ENCODE measurements around the gene TMEM176A. TPM values are rescaled to one million over a fixed set of nuclear protein-coding genes. Genes with fewer than 3 reads are reported as not detected.
"Not testable (repeated sequence)": the region's sequence is repeated elsewhere in the genome, so short reads cannot be mapped to it uniquely, and the experiment has no call there.

TMEM176A gene
- polyA plus RNA-seq, 1 donor from 2014 or later: not detected

- no peak overlapping the region for H3K4me3 ChIP-seq (ENCODE audit: low read length)
- TF ChIP-seq POLR2AphosphoS5 (IDR thresholded peaks at IDR 0.05) (no peak), MXI1 (conservative IDR thresholded peaks at IDR 0.05; ENCODE audit: poor library complexity, severe bottlenecking) (no peak), TAF1 (IDR thresholded peaks at IDR 0.05; ENCODE audit: low read depth) (no peak), EZH2 (IDR thresholded peaks at IDR 0.05; ENCODE audit: borderline replicate concordance, insufficient read depth, low read length, poor library complexity, severe bottlenecking) (no peak), EP300 (conservative IDR thresholded peaks at IDR 0.05; ENCODE audit: poor library complexity, severe bottlenecking) (no peak), REST (IDR thresholded peaks at IDR 0.05; ENCODE audit: borderline replicate concordance) (no peak), RAD21 (conservative IDR thresholded peaks at IDR 0.05) (no peak), CTCF (IDR thresholded peaks at IDR 0.05; ENCODE audit: poor library complexity, severe bottlenecking) (no peak), SMC3 (conservative IDR thresholded peaks at IDR 0.05; ENCODE audit: poor library complexity) (no peak)
- no peaks in the 10 kb centered on the region for H3K9me2 ChIP-seq (ENCODE audit: insufficient read depth, low read length)
- no peaks in the 10 kb centered on the region for H3K36me3 ChIP-seq (ENCODE audit: insufficient read depth, low read length)
- no peak overlapping the region for H3K27ac ChIP-seq (ENCODE audit: low read length)
- no peak overlapping the region for H2AFZ ChIP-seq (ENCODE audit: low read depth, low read length)
- no peaks in the 10 kb centered on the region for H3K79me2 ChIP-seq (replicated peaks; ENCODE audit: insufficient read depth, low read length)
- no peak overlapping the region for H3K9ac ChIP-seq (ENCODE audit: low read length)
- H4K20me1 ChIP-seq (ENCODE audit: insufficient read depth): no peaks in the 10 kb centered on the region
- no peaks in the 10 kb centered on the region for H3F3A ChIP-seq (ENCODE audit: insufficient read depth, low read length, poor library complexity, severe bottlenecking)
- peaks cover 6% of the 10 kb centered on the region for H3K27me3 ChIP-seq (ENCODE audit: insufficient read depth, low read depth, low read length)
- H3K4me2 ChIP-seq (ENCODE audit: low read length): no peak overlapping the region
- H3K9me3 ChIP-seq (ENCODE audit: low read length): no peaks in the 10 kb centered on the region
These were observed 6.3 kb downstream of the TMEM176A start for GRCh38 chr7:150806863-150807262.

GRCh38 chr7:150807616-150808438, 7.3 kb downstream of the TMEM176A start:
- H3K4me3 ChIP-seq (ENCODE audit: low read length); H3K27me3 ChIP-seq (ENCODE audit: insufficient read depth, low read depth, low read length); H3K9ac ChIP-seq (ENCODE audit: low read length); H3F3A ChIP-seq (ENCODE audit: insufficient read depth, low read length, poor library complexity, severe bottlenecking); H3K9me3 ChIP-seq (ENCODE audit: low read length); H4K20me1 ChIP-seq (ENCODE audit: insufficient read depth); H3K79me2 ChIP-seq (replicated peaks; ENCODE audit: insufficient read depth, low read length); H3K36me3 ChIP-seq (ENCODE audit: insufficient read depth, low read length); H3K9me2 ChIP-seq (ENCODE audit: insufficient read depth, low read length); H2AFZ ChIP-seq (ENCODE audit: low read depth, low read length); H3K27ac ChIP-seq (ENCODE audit: low read length); H3K4me2 ChIP-seq (ENCODE audit: low read length): not testable (repeated sequence)
